Uterus (tissue), 4 donors: ENCODE results near the gene ZNF521. TPM values are rescaled to one million over a fixed set of nuclear protein-coding genes. Genes with fewer than 3 reads are reported as not detected.

ENCODE experiments used
- DNase-seq, 2 donors: peaks; one replicate each; pipeline ENCODE4 v3.0.0-alpha.2; 2019 to 2020
- H3K27ac ChIP-seq, 2 donors: fragments of 200-600 bp; sonication (generic); 1 replicate in 1 of 2; 2 replicates in 1 of 2; pipeline ENCODE4 v1.5.1; 2016 to 2018
- H3K27me3 ChIP-seq, 2 donors: fragments of 200-600 bp; sonication (generic); one replicate each; pipeline ENCODE4 v1.5.1; 2018 to 2019; ENCODE audit warnings: control low read depth in 1 of 2
- H3K36me3 ChIP-seq, 2 donors: fragments of 200-600 bp; sonication (generic); one replicate each; pipeline ENCODE4 v1.5.1; 2019; ENCODE audit warnings: control low read depth in 1 of 2
- H3K4me1 ChIP-seq, 2 donors: fragments of 200-600 bp; sonication (generic); one replicate each; pipeline ENCODE4 v1.5.1; 2018 to 2019; ENCODE audit warnings: control low read depth in 1 of 2
- H3K4me3 ChIP-seq, 2 donors: fragments of 200-600 bp; sonication (generic); 1 replicate in 1 of 2; 2 replicates in 1 of 2; pipeline ENCODE4 v1.5.1; 2018 to 2019; ENCODE audit warnings: mild to moderate bottlenecking in 1 of 2
- H3K9me3 ChIP-seq, 2 donors: fragments of 200-600 bp; sonication (generic); one replicate each; pipeline ENCODE4 v1.5.1; 2019; ENCODE audit warnings: control low read depth in 1 of 2
- POLR2A ChIP-seq, 2 donors: fragments of 450-650 bp; IDR thresholded peaks; one replicate each; pipeline ENCODE4 v1.6.1; 2016; ENCODE audit warnings: antibody characterized with exemption in 2 of 2, mild to moderate bottlenecking in 1 of 2, moderate library complexity in 1 of 2
- intact Hi-C: fragments of 100-400 bp; cut with DNase I; formaldehyde crosslinking; loops from one replicate; pipeline ENCODE4 v1.15.1; 2023; ENCODE audit warnings: low total_unique reads
- total RNA-seq, 4 donors: library from RNA; depleted of rRNA in 3 of 4; stranded (reverse); fragments of >200 nt in 3 of 4; gene quantifications; one replicate each; pipeline versions ENCODE4 v1.1.0 to v1.2.4, GENCODE V29; 2014 to 2023
- TF ChIP-seq, protein P1 (sequence below), 4 experiments: fragments of 200-600 bp in 2 of 4; fragments of 450-650 bp in 2 of 4; sonication (generic) in 2 of 4; IDR thresholded peaks; one replicate each; pipeline ENCODE4 v1.5.1; 2016 to 2019; ENCODE audit warnings: antibody characterized with exemption in 4 of 4, mild to moderate bottlenecking in 2 of 4, moderate library complexity in 1 of 4
- donor health status: DM: yes; HTN: yes; CAD: no.

Gene ZNF521
- total RNA-seq, 4 donors from 2014 or later, result 47.4 to 116 (median 72.8) TPM

DNA sequence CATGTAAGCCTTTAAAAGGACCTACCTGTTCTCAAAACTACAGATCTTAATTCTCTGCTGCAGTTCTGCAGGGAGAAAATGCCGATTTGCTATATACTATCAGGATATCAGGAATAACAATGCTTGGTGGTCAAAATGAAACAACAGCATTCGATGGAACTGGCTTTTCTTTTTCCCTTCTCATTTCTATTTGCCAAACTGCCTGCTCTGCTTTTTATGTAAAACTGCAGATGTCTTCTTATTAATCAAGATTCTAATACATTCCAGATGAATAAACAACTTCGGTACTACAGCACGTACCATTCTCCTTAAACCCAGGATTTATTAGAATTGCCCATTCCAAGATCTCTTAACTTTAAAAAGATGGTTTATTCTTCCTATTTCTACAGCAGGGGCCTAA, 100.9 kb downstream of the ZNF521 start:
- DNase-seq, result no peak
- Histone ChIP-seq H3K4me1 (no peaks in the 10 kb centered on the region), H3K4me3 (no peak overlapping the region), H3K36me3 (no peaks in the 10 kb centered on the region), H3K27ac (peak overlapping the region; percentile 1 to 31), H3K9me3 (no peaks in the 10 kb centered on the region), H3K27me3 (no peaks in the 10 kb centered on the region)
- TF ChIP-seq POLR2A (IDR thresholded peaks at IDR 0.05), result no peak
- TF ChIP-seq, protein P1, sequence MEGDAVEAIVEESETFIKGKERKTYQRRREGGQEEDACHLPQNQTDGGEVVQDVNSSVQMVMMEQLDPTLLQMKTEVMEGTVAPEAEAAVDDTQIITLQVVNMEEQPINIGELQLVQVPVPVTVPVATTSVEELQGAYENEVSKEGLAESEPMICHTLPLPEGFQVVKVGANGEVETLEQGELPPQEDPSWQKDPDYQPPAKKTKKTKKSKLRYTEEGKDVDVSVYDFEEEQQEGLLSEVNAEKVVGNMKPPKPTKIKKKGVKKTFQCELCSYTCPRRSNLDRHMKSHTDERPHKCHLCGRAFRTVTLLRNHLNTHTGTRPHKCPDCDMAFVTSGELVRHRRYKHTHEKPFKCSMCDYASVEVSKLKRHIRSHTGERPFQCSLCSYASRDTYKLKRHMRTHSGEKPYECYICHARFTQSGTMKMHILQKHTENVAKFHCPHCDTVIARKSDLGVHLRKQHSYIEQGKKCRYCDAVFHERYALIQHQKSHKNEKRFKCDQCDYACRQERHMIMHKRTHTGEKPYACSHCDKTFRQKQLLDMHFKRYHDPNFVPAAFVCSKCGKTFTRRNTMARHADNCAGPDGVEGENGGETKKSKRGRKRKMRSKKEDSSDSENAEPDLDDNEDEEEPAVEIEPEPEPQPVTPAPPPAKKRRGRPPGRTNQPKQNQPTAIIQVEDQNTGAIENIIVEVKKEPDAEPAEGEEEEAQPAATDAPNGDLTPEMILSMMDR (IDR thresholded peaks at IDR 0.05), result no peak
- intact Hi-C loops, result no loop called here

- H3K36me3 ChIP-seq, result no peaks in the 10 kb centered on the region
- TF ChIP-seq POLR2A (IDR thresholded peaks at IDR 0.05), result no peak
- TF ChIP-seq, protein P1 (IDR thresholded peaks at IDR 0.05), result no peak
- intact Hi-C loops, result no loop called here
- H3K27me3 ChIP-seq, result no peaks in the 10 kb centered on the region
- DNase-seq, result no peak
- H3K9me3 ChIP-seq, result no peaks in the 10 kb centered on the region
- peak overlapping the region in 1 of 2 donors; percentile 31 for H3K27ac ChIP-seq
- no peaks in the 10 kb centered on the region for H3K4me1 ChIP-seq
- H3K4me3 ChIP-seq, result no peak overlapping the region
Measured at GRCh38 chr18:25250474-25250851, 101.5 kb downstream of the ZNF521 start.

DNA sequence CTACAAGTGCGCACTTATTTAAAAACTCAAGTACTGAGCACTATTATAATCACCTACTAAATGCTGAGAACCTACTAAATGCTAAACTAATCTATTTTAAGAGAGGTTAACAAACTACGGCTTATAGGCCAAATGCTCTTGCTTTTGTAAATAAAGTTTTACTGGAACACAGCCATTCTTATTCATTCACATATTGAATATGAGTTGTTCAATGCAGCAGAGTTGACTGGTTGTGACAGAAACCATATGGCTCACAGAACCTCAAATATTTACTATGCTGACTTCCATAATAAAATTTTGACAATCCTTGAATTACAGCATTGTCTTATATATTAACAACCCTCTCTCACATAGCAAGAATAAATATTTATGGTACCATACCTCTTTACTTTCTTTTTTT, 103.2 kb downstream of the ZNF521 start:
- DNase-seq, result no peak
- Histone ChIP-seq H3K9me3 (no peaks in the 10 kb centered on the region), H3K27me3 (no peaks in the 10 kb centered on the region), H3K27ac (no peak overlapping the region), H3K4me1 (no peaks in the 10 kb centered on the region), H3K4me3 (no peak overlapping the region), H3K36me3 (no peaks in the 10 kb centered on the region)
- intact Hi-C loops, result no loop called here
- no peak for TF ChIP-seq POLR2A (IDR thresholded peaks at IDR 0.05)
- TF ChIP-seq, protein P1 (IDR thresholded peaks at IDR 0.05), result no peak

- no peak for TF ChIP-seq POLR2A (IDR thresholded peaks at IDR 0.05)
- TF ChIP-seq, protein P1 (IDR thresholded peaks at IDR 0.05), result no peak
- H3K27ac ChIP-seq, result no peak overlapping the region
- no peak for DNase-seq
- no peaks in the 10 kb centered on the region for H3K9me3 ChIP-seq
- H3K27me3 ChIP-seq, result no peaks in the 10 kb centered on the region
- intact Hi-C loops, result no loop called here
- H3K36me3 ChIP-seq, result no peaks in the 10 kb centered on the region
- H3K4me1 ChIP-seq, result no peaks in the 10 kb centered on the region
- H3K4me3 ChIP-seq, result no peak overlapping the region
Measured at GRCh38 chr18:25247725-25248124, 104.2 kb downstream of the ZNF521 start.

GRCh38 chr18:25244924-25245698, 106.9 kb downstream of the ZNF521 start:
- no peaks in the 10 kb centered on the region for H3K4me1 ChIP-seq
- intact Hi-C loops, result no loop called here
- H3K27ac ChIP-seq, result no peak overlapping the region
- no peak for TF ChIP-seq POLR2A (IDR thresholded peaks at IDR 0.05)
- TF ChIP-seq, protein P1 (IDR thresholded peaks at IDR 0.05), result no peak
- no peak overlapping the region for H3K4me3 ChIP-seq
- H3K36me3 ChIP-seq, result no peaks in the 10 kb centered on the region
- no peak for DNase-seq
- H3K27me3 ChIP-seq, result no peaks in the 10 kb centered on the region
- no peaks in the 10 kb centered on the region for H3K9me3 ChIP-seq
